ENCODE results near the gene DCDC2.

GRCh38 chr6:24149296-24149695 is 208.6 kb downstream of the DCDC2 start:
- TF ChIP-seq POLR2A (IDR thresholded peaks at IDR 0.05; ENCODE audit: low read depth, low read length): no peak
- no peak for TF ChIP-seq CTCF (IDR thresholded peaks at IDR 0.05; ENCODE audit: extremely low read depth in 1 of 2, insufficient read depth in 1 of 2, low read depth in 1 of 2, low read length in 2 of 2)
- TF ChIP-seq EZH2 (IDR thresholded peaks at IDR 0.05; ENCODE audit: borderline replicate concordance, low read depth, low read length, severe bottlenecking): no peak
- TF ChIP-seq MAX (IDR thresholded peaks at IDR 0.05; ENCODE audit: insufficient read depth, insufficient read length): no peak
- no peak for TF ChIP-seq POLR2AphosphoS5 (IDR thresholded peaks at IDR 0.05; ENCODE audit: insufficient read depth, low read depth, low read length)
